Thymus (tissue), 11 donors: ENCODE results near the gene NKAIN2. TPM values are rescaled to one million over a fixed set of nuclear protein-coding genes. Genes with fewer than 3 reads are reported as not detected.

Experiments
- DNase-seq, 9 donors: peaks; one replicate each; pipeline ENCODE4 v3.0.0-alpha.2; 2013; ENCODE audit warnings: low spot score in 9 of 9, low read depth in 6 of 9, missing footprints in 1 of 9
- H3K27ac ChIP-seq, 2 donors: one replicate each; pipeline ENCODE4 v1.5.1; 2013; ENCODE audit warnings: control low read depth in 1 of 2, low read depth in 1 of 2, low read length in 1 of 2, mild to moderate bottlenecking in 1 of 2, moderate library complexity in 1 of 2
- H3K27me3 ChIP-seq, 2 donors: one replicate each; pipeline ENCODE4 v1.5.1; 2013; ENCODE audit warnings: low read length in 1 of 2; ENCODE audit not compliant: control insufficient read depth in 2 of 2, insufficient read depth in 1 of 2
- H3K36me3 ChIP-seq, 2 donors: one replicate each; pipeline ENCODE4 v1.5.1; 2013; ENCODE audit warnings: low read length in 1 of 2, mild to moderate bottlenecking in 1 of 2, moderate library complexity in 1 of 2; ENCODE audit not compliant: control insufficient read depth in 2 of 2, insufficient read depth in 2 of 2
- H3K4me1 ChIP-seq, 2 donors: one replicate each; pipeline ENCODE4 v1.5.1; 2013; ENCODE audit warnings: low read length in 2 of 2; ENCODE audit not compliant: control insufficient read depth in 2 of 2, insufficient read depth in 2 of 2
- H3K4me3 ChIP-seq, 2 donors: one replicate each; pipeline ENCODE4 v1.5.1; 2013; ENCODE audit warnings: low read length in 2 of 2, control low read depth in 1 of 2, mild to moderate bottlenecking in 1 of 2
- H3K9me3 ChIP-seq, 2 donors: one replicate each; pipeline ENCODE4 v1.5.1; 2013; ENCODE audit warnings: low read length in 1 of 2, mild to moderate bottlenecking in 1 of 2; ENCODE audit not compliant: control insufficient read depth in 2 of 2, insufficient read depth in 1 of 2
- WGBS: extraction: QIAGEN DNeasy Blood & Tissue Kit; methylation state at CpG from one replicate; pipeline ENCODE4 v1.1.7; 2013; 5-methylcytosine and 5-hydroxymethylcytosine counted together
- polyA plus RNA-seq: library from polyadenylated mRNA; stranded (reverse); fragments of 200-250 nt; gene quantifications from one replicate; pipeline ENCODE4 v1.2.3, GENCODE V29; 2013
- total RNA-seq: library from RNA; stranded (reverse); fragments of 120-200 nt; gene quantifications from one replicate; pipeline ENCODE4 v1.2.4, GENCODE V29; 2013
- donor health status: healthy.

NKAIN2 gene
- total and polyA plus RNA-seq, 2 donors: 1.2 to 2.4 TPM

DNA sequence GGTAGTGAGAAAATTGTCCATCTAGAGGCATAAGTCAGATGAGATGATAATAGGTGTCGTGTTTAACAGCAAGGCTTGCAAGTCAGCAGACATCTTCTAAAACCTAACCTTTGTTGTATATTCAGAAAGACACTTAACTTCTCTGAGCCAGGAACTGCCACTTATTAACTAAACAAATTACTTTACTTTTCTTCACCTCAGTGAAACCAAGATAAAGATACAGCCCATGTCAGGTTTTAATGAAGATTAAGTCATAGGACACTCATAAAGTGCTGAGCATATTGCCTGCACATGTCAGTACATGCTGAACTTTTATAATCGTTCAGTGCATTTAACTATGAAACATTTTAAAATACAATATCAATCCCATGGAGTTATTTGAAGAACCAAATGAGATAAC lies 286.8 kb downstream of the NKAIN2 start:
- no peak for DNase-seq
- Histone ChIP-seq H3K27ac (no peak overlapping the region), H3K9me3 (no peaks in the 10 kb centered on the region), H3K36me3 (no peaks in the 10 kb centered on the region), H3K4me3 (no peak overlapping the region), H3K4me1 (no peaks in the 10 kb centered on the region), H3K27me3 (no peaks in the 10 kb centered on the region)
- 88% methylated on average over 2 of the region's 2 CpGs for WGBS

DNA sequence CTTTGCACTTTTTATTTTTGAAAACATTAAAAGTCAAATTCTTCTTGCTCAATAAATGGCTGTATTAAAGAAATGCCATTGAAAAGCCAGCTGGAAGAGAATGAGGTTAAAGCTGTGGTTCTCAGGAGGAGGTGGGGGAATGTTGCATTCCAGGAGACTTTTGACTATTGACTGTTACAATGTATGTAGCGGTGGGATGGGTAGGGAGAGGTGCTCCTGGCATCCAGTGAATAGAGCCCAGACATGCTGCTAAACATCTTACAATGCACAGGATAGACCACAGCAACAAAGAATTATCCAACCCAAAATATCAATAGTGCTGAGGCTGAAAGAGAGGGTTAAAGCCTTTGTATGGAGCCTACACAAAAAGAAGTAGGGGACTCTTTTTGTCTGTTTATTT lies 295.9 kb downstream of the NKAIN2 start:
- no peaks in the 10 kb centered on the region for H3K36me3 ChIP-seq
- H3K4me3 ChIP-seq: no peak overlapping the region
- H3K27me3 ChIP-seq: no peaks in the 10 kb centered on the region
- no peaks in the 10 kb centered on the region for H3K4me1 ChIP-seq
- H3K9me3 ChIP-seq: no peaks in the 10 kb centered on the region
- no peak for DNase-seq
- no peak overlapping the region for H3K27ac ChIP-seq
- 98% methylated on average over 1 of the region's 1 CpG for WGBS

DNA sequence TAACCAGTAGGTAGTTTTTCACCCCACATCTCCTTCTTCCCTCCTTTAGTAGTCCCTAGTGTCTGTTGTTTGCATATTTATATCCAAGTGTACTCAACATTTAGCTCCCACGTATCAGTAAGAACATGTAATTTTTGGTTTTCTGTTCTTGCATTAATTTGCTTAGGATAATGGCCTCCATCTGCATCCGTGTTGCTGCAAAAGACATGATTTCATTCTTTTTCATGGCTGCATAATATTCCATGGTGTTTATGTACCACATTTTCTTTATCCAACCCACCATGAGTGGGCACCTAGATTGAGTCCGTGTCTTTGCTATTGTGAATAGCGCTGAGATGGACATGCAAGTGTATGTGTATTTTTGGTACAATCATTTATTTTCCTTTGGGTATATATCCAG lies 306.8 kb downstream of the NKAIN2 start:
- no peak overlapping the region for H3K4me3 ChIP-seq
- H3K36me3 ChIP-seq: no peaks in the 10 kb centered on the region
- H3K4me1 ChIP-seq: no peaks in the 10 kb centered on the region
- WGBS: 70% methylated on average over 4 of the region's 4 CpGs
- no peak overlapping the region for H3K27ac ChIP-seq
- H3K27me3 ChIP-seq: no peaks in the 10 kb centered on the region
- no peak for DNase-seq
- no peaks in the 10 kb centered on the region for H3K9me3 ChIP-seq

DNA sequence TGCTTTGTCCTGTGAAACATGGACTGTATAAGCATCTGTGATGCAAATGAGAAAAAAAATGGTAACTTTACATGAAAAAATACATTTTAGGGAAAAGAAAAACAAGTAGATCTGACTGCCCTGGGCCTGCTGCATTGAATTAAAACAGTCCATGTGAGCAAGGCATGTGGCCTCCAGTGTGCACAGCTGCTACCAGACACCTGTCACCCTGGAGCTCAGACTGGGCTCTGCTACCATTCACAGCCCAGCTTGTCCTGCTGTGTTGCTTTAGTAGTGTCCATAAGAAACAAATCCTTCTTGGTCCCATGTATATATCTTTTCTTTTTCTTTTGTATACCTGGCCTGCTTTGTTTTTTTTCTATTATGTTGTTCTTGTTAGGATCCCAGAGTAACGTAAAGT lies 315.9 kb downstream of the NKAIN2 start:
- H3K4me3 ChIP-seq: no peak overlapping the region
- no peaks in the 10 kb centered on the region for H3K27me3 ChIP-seq
- 94% methylated on average over 1 of the region's 1 CpG for WGBS
- no peaks in the 10 kb centered on the region for H3K36me3 ChIP-seq
- H3K4me1 ChIP-seq: no peaks in the 10 kb centered on the region
- H3K9me3 ChIP-seq: no peaks in the 10 kb centered on the region
- H3K27ac ChIP-seq: no peak overlapping the region
- no peak for DNase-seq

DNA sequence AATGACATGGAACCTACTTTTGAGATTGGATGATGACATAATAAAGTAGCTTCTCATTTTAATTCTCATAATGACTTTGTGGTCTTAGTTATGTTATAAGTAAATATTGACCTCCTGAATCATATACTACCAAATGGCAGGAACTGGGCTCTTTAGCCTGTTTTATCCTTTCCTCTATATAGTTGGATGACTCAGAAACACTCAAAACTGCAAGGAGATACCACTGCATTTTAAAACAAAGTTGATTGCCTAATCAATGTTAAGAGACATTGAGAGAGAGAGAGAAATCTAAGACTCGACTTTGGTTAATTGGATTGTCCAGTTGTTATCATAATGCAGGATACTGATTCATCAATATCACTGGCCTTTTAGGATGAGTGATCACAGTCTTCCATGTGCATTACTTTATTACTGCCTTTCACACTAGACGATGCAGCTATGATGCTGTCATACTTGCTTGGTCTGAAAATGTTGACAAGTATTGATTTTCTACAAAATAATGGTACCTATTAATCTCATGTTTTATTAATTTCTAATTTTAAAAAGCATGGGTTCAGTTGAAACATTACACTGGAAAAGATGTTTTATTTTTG lies 320.0 kb downstream of the NKAIN2 start:
- Histone ChIP-seq H3K9me3 (no peaks in the 10 kb centered on the region), H3K36me3 (no peaks in the 10 kb centered on the region), H3K4me3 (no peak overlapping the region), H3K27me3 (no peaks in the 10 kb centered on the region), H3K27ac (no peak overlapping the region), H3K4me1 (no peaks in the 10 kb centered on the region)
- WGBS: 94% methylated on average over 2 of the region's 2 CpGs
- DNase-seq: no peak

DNA sequence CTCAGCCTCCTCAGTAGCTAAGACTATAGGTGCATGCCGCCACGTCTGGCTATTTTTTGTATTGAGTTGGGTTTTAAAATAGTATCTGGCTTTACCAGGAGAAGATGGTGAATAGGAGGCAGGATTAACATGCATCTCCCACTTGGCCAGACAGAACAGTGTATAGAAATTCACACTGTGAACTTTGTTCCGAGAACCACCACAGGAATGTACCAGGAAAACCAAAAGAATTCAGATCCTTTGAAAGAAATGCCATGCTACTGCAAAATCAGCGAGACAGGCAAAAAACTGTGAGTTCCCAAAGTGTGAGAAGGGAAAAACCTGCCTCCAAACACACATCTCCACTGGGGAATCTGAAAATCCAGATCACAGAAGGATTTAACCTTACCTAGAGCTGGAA lies 327.6 kb downstream of the NKAIN2 start:
- Histone ChIP-seq H3K27me3 (no peaks in the 10 kb centered on the region), H3K27ac (no peak overlapping the region), H3K4me3 (no peak overlapping the region), H3K9me3 (no peaks in the 10 kb centered on the region), H3K36me3 (no peaks in the 10 kb centered on the region), H3K4me1 (no peaks in the 10 kb centered on the region)
- 91% methylated on average over 4 of the region's 4 CpGs for WGBS
- DNase-seq: no peak

DNA sequence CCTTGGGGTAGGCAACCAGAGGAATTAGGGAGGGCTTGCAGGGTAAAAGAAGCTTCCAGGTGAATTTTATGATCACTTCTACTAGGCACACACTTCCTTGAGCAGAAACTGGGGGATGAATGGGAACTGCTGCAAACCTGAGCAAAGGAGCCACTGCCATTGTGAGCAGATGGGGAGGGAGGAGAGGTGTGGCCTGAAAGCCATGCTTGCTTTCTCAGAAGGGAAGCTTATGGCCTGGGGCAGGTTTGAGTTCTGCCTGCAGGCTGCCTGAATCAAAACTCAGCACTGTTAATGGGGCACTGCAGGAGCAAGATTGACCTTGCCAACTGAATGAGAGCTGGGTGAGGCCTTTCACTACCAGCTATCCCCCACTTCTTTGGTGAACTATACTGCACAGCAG lies 328.1 kb downstream of the NKAIN2 start:
- H3K9me3 ChIP-seq: no peaks in the 10 kb centered on the region
- H3K27me3 ChIP-seq: no peaks in the 10 kb centered on the region
- H3K27ac ChIP-seq: no peak overlapping the region
- H3K4me3 ChIP-seq: no peak overlapping the region
- no peaks in the 10 kb centered on the region for H3K36me3 ChIP-seq
- DNase-seq: no peak
- no peaks in the 10 kb centered on the region for H3K4me1 ChIP-seq

DNA sequence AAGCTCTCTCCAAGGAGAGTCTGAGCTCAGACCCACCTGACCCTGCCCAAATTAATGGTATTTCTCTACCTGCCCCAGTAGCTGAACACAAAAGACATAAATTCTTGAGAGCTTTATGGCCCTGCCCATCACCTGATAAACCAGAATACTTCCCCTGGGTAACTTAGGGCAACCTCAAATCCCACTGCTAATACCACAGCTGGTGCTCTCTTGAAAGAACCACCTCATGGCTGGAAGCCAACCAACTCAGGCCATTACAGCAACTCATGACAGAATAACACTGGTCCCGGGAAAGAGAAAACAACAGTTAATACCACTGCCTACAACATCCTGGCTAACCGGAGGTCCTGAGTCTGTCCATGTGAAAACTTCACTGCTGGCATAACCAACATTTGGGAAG lies 328.6 kb downstream of the NKAIN2 start:
- Histone ChIP-seq H3K27me3 (no peaks in the 10 kb centered on the region), H3K36me3 (no peaks in the 10 kb centered on the region), H3K27ac (no peak overlapping the region), H3K4me3 (no peak overlapping the region), H3K9me3 (no peaks in the 10 kb centered on the region), H3K4me1 (no peaks in the 10 kb centered on the region)
- WGBS: 37% methylated on average over 2 of the region's 2 CpGs
- DNase-seq: no peak

DNA sequence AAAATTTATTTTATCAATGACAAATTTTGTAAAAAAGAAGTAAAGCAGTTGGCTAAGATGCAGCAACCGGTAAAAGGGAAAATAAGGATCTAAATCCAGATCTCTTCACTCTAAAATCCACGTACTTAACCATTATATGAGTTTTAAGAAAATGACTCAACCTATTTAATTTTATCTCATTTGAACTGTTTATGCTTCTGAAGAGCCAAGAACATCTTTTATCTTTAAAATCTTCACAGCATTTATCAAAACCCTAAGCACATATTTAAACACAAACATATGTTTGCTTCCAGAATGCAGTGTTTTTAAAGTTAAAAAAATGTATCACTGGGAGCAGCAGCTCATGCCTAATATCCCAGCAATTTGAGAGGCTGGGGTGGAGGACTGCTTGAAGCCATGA lies 339.2 kb downstream of the NKAIN2 start:
- Histone ChIP-seq H3K27ac (no peak overlapping the region), H3K27me3 (no peaks in the 10 kb centered on the region), H3K36me3 (no peaks in the 10 kb centered on the region), H3K4me3 (no peak overlapping the region), H3K9me3 (no peaks in the 10 kb centered on the region), H3K4me1 (no peaks in the 10 kb centered on the region)
- 94% methylated on average over 2 of the region's 2 CpGs for WGBS
- DNase-seq: no peak

DNA sequence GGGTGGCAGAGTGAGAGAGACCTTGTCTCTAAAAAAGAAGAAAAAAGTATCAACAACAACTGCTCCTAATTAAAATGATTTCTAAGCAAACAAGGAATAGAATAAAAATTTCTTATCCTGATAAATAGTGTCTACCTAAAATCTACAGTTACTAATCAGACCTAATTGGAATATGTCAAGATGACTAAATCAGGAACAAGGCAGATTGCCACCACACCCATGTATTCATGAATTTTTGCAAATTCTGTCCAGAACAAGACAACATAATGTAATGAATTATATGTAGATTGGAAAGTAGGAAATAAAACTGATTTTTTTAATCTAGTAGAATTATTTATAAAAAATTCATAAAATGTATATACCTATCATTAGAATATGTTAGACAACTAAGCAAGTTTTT lies 339.8 kb downstream of the NKAIN2 start:
- Histone ChIP-seq H3K4me3 (no peak overlapping the region), H3K36me3 (no peaks in the 10 kb centered on the region), H3K4me1 (no peaks in the 10 kb centered on the region), H3K9me3 (no peaks in the 10 kb centered on the region), H3K27ac (no peak overlapping the region), H3K27me3 (no peaks in the 10 kb centered on the region)
- DNase-seq: no peak
